GM21381 (cell line): ENCODE data around the gene ARHGAP40.
"Not testable (repeated sequence)": the region's sequence is repeated elsewhere in the genome, so short reads cannot be mapped to it uniquely, and the experiment has no call there.

Source experiments
- ATAC-seq: cut with Tn5 transposase; IDR thresholded peaks from one replicate; pipeline ENCODE4 v1.9.1; 2021; ENCODE audit warnings: mild to moderate bottlenecking, moderate library complexity; ENCODE audit not compliant: unreplicated experiment

Gene ARHGAP40

GRCh38 chr20:38586181-38586525 lies 15.5 kb upstream of the ARHGAP40 start:
- ATAC-seq = no peak

GRCh38 chr20:38588303-38588702 lies 13.3 kb upstream of the ARHGAP40 start:
- ATAC-seq = no peak

GRCh38 chr20:38589351-38589750 lies 12.3 kb upstream of the ARHGAP40 start:
- ATAC-seq = no peak

GRCh38 chr20:38589967-38590675 lies 11.5 kb upstream of the ARHGAP40 start:
- ATAC-seq = no peak

GRCh38 chr20:38590676-38591473 lies 10.7 kb upstream of the ARHGAP40 start:
- no peak for ATAC-seq

GRCh38 chr20:38591474-38592410 lies 9.9 kb upstream of the ARHGAP40 start:
- ATAC-seq = no peak

GRCh38 chr20:38592411-38592790 lies 9.2 kb upstream of the ARHGAP40 start:
- not testable (repeated sequence) for ATAC-seq

- ATAC-seq = not testable (repeated sequence)
Observed at GRCh38 chr20:38594281-38594680, 7.3 kb upstream of the ARHGAP40 start.

GRCh38 chr20:38595886-38596285 lies 5.7 kb upstream of the ARHGAP40 start:
- ATAC-seq = not testable (repeated sequence)

GRCh38 chr20:38599410-38599882 lies 2.2 kb upstream of the ARHGAP40 start:
- ATAC-seq = no peak

- ATAC-seq = no peak
Observed at GRCh38 chr20:38600057-38600456, 1.6 kb upstream of the ARHGAP40 start.

- ATAC-seq = no peak
Observed at GRCh38 chr20:38602185-38602581, 574 bp downstream of the ARHGAP40 start.

- ATAC-seq = no peak
Observed at GRCh38 chr20:38603286-38603685, 1.7 kb downstream of the ARHGAP40 start.

GRCh38 chr20:38604873-38605303 lies 3.3 kb downstream of the ARHGAP40 start:
- no peak for ATAC-seq

- no peak for ATAC-seq
Observed at GRCh38 chr20:38607351-38607750, 5.7 kb downstream of the ARHGAP40 start.

- ATAC-seq = no peak
Observed at GRCh38 chr20:38608188-38608587, 6.6 kb downstream of the ARHGAP40 start.

GRCh38 chr20:38609815-38610214 lies 8.2 kb downstream of the ARHGAP40 start:
- no peak for ATAC-seq

- ATAC-seq = no peak
Observed at GRCh38 chr20:38610521-38610920, 8.9 kb downstream of the ARHGAP40 start.

- ATAC-seq = no peak
Observed at GRCh38 chr20:38612751-38613515, 11.3 kb downstream of the ARHGAP40 start.

GRCh38 chr20:38615283-38615682 lies 13.7 kb downstream of the ARHGAP40 start:
- no peak for ATAC-seq
